GM12872 (cell line): ENCODE results near the gene MTX2.

Experiments
- TF ChIP-seq, protein P1 (sequence below): IDR thresholded peaks from 3 replicates; pipeline ENCODE4 v1.5.1; 2011; ENCODE audit warnings: low read depth, mild to moderate bottlenecking, low read length, moderate library complexity; ENCODE audit not compliant: insufficient read depth

The MTX2 gene

DNA sequence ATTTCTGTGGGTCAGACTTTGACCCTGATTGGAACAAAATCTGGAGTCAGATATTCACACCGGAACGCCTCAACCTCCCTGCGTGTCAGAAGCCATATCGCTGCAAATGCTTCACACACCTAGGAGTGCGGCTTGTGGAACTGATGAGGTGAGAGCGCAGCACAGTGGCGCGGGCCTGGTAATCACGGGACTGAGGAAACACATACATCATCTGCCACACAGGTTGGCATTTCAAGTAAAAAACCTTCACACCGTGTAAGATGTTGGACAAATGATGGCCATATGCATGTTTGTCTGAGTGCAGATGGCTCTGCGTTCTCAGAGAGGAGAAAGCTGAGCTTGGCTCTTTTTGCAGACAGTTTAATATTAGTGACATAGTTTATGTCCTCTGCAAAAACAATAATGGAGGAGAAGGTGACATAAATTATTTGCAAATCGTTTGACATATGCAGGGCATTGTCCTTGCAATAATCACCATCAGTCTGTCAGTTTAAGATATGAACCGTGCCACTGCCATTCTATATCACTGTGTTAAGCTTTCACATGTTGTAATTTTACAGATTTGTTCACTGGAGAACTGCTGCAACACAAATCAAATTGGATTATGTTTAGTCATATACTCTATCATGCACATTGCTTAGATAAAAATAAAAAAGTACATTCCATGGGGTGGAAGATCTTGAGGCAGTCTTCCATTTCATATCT is 101.4 kb downstream of the MTX2 start:
- TF ChIP-seq, protein P1, sequence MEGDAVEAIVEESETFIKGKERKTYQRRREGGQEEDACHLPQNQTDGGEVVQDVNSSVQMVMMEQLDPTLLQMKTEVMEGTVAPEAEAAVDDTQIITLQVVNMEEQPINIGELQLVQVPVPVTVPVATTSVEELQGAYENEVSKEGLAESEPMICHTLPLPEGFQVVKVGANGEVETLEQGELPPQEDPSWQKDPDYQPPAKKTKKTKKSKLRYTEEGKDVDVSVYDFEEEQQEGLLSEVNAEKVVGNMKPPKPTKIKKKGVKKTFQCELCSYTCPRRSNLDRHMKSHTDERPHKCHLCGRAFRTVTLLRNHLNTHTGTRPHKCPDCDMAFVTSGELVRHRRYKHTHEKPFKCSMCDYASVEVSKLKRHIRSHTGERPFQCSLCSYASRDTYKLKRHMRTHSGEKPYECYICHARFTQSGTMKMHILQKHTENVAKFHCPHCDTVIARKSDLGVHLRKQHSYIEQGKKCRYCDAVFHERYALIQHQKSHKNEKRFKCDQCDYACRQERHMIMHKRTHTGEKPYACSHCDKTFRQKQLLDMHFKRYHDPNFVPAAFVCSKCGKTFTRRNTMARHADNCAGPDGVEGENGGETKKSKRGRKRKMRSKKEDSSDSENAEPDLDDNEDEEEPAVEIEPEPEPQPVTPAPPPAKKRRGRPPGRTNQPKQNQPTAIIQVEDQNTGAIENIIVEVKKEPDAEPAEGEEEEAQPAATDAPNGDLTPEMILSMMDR: no peak

GRCh38 chr2:176378323-176378722 is 109.1 kb downstream of the MTX2 start:
- TF ChIP-seq, protein P1: no peak

DNA sequence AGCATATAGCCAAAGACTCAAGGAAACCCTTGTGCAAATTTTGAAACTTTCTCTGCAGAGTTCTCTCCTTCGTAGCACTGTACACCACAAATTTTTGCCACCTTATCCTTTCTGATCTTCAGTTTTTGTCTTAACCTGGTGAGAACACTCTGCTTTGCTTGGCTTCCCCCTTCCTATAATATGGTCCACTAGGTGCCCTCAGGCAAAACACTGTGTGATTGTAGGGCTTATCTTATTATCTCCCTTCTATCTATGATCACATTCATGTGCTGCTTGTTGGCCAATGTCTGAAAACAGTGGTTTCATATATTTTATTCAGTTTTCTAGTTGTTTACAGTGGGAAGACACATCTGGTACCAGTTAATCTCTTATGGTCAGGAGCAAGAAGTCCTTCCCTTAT is 111.1 kb downstream of the MTX2 start:
- TF ChIP-seq, protein P1: no peak

DNA sequence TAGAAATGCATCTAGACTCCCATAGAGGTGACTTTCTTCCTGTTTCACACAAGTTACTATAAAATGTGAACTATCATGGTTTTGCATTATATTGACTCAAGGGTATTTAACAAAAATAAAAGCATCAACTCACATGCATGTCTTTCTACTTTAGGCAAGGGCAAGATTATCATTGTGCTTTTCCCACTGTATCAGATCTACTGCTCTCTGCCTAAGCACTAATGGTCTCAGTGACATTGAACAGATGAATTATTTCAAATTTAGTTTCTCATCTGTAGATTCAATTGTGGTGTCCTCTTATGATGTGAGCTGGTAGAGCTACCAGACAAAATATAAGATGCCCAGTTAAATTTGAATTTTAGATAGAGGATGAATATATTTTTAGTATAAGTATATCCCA is 113.9 kb downstream of the MTX2 start:
- TF ChIP-seq, protein P1: no peak

DNA sequence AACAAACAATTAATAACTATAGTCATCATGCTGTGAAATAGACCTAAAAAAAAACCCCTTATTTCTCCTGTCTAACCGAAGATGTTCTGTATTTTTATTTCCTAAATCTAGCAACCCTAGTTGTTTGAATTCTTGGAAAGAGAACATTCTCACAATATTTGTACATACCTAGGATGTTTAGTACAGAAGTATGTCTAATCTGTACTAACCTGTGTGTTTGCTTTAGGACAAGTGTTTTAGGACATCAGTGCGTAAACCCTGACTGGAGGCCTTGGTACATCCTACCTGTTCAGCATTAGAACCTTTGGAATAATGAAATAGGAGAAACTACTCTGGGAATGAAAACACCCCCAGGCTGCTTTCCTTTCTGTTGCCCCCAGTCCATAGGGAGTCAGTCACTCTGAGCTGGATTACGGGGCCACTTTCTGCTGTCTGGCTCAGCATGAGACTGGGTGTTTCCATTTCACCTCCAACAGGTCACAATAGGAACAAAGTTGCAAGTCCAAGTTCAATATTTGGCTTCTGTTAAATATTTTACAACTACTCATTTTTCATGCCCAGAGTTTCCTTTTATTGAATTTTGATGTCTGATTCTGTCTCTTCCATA is 114.7 kb downstream of the MTX2 start:
- TF ChIP-seq, protein P1: no peak

DNA sequence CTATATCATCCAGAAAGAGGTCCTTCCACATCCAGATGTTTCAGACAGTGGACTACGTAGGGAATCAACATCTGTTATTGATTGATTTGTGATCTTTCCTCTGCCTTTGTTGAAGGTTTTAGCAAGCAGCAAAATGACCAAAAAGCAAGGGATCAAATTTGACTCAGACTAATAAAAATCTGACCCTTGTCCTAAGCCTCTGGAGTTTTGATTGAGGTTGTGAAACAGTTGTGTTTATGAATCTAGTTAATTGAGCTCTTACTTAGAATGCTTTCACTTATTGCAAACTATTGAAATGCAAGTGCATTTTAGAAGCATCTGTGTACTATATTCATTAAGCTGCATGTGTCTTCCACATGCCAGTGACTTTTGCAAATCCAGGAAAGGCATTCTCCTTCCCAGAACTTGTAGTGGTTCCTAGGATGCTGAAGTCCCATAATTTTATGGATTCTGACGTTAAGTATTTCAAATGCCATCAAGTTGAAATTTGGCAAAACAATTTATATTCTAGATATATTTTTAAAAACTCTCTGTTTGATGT is 116.0 kb downstream of the MTX2 start:
- TF ChIP-seq, protein P1: no peak

GRCh38 chr2:176385838-176386237 is 116.6 kb downstream of the MTX2 start:
- TF ChIP-seq, protein P1: peak; percentile 23; the same call in 1 of the 3 replicates
